Gastroesophageal sphincter (tissue), 4 donors: ENCODE measurements around the gene ZNF292. TPM values are rescaled to one million over a fixed set of nuclear protein-coding genes. Genes with fewer than 3 reads are reported as not detected.
"Not testable (repeated sequence)": the region's sequence is repeated elsewhere in the genome, so short reads cannot be mapped to it uniquely, and the experiment has no call there.

Experiments used
- ATAC-seq: fragments of 150-250 bp; one replicate; pipeline ENCODE4 v1.9.1; 2016; ENCODE audit warnings: mild to moderate bottlenecking, moderate library complexity
- H3K27ac ChIP-seq, 4 donors: fragments of 200-600 bp; sonication (generic) in 3 of 4; 1 replicate in 3 of 4; 2 replicates in 1 of 4; pipeline ENCODE4 v1.5.1; 2016 to 2019
- H3K27me3 ChIP-seq: fragments of 200-600 bp; sonication (generic); one replicate; pipeline ENCODE4 v1.5.1; 2019
- H3K36me3 ChIP-seq, 2 donors: fragments of 200-600 bp; sonication (generic); one replicate each; pipeline ENCODE4 v1.5.1; 2019; ENCODE audit warnings: control low read depth in 1 of 2
- H3K4me1 ChIP-seq, 3 donors: fragments of 200-600 bp; sonication (generic); 1 replicate in 2 of 3; 2 replicates in 1 of 3; pipeline ENCODE4 v1.5.1; 2016 to 2019; ENCODE audit warnings: control low read depth in 2 of 3
- H3K4me3 ChIP-seq, 2 donors: fragments of 200-600 bp; sonication (generic); one replicate each; pipeline ENCODE4 v1.5.1; 2019; ENCODE audit warnings: mild to moderate bottlenecking in 1 of 2, moderate library complexity in 1 of 2
- H3K9me3 ChIP-seq, 3 donors: fragments of 200-600 bp; sonication (generic); one replicate each; pipeline ENCODE4 v1.5.1; 2017 to 2019; ENCODE audit warnings: control low read depth in 2 of 3
- EP300 ChIP-seq: sonication (generic); formaldehyde crosslinking; IDR thresholded peaks from one replicate; pipeline ENCODE4 v1.6.1; 2017; ENCODE audit warnings: antibody characterized with exemption, mild to moderate bottlenecking
- POLR2A ChIP-seq, 2 donors: fragments of 450-650 bp; IDR thresholded peaks; one replicate each; pipeline ENCODE4 v1.6.1; 2017; ENCODE audit warnings: antibody characterized with exemption in 2 of 2, mild to moderate bottlenecking in 2 of 2, moderate library complexity in 1 of 2
- POLR2AphosphoS5 ChIP-seq: sonication (generic); formaldehyde crosslinking; IDR thresholded peaks from one replicate; pipeline ENCODE4 v1.6.1; 2017; ENCODE audit warnings: antibody characterized with exemption
- WGBS, 2 donors: methylation state at CpG; one replicate each; pipeline ENCODE4 v1.1.5; 2018; ENCODE audit warnings: low coverage in 1 of 2; 5-methylcytosine and 5-hydroxymethylcytosine counted together
- total RNA-seq, 4 donors: library from RNA; depleted of rRNA; stranded (reverse); fragments of >200 nt; gene quantifications; one replicate each; pipeline ENCODE4 v1.1.0, GENCODE V29; 2016
- TF ChIP-seq, protein P1 (sequence below), 4 experiments: fragments of 200-600 bp in 2 of 4; fragments of 450-650 bp in 2 of 4; sonication (generic) in 1 of 4; IDR thresholded peaks; one replicate each; pipeline ENCODE4 v1.5.1; 2017 to 2019; ENCODE audit warnings: antibody characterized with exemption in 4 of 4, mild to moderate bottlenecking in 2 of 4, moderate library complexity in 2 of 4

Gene ZNF292
- total RNA-seq, 4 donors from 2014 or later = 23.9 to 82.3 (median 54.5) TPM

DNA sequence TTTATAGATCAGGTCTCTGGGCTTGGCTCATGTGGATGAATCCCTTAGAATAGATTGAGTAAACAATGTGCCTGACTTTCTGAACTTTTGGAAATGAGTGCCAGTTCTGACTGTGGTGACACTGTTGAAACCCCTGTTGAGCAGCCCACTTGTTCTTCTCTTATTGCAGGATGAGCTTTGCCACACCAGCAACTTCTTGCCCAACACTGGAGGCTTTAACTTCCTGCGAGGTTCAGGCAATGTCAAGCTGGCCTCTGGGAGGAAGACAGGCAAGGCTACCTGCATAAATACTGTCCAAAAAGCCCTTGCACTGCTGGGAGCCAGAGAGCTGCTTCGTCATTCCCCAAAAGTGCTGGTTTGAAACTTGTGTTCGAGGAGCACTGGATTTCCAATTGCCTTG lies 134.2 kb downstream of the ZNF292 start:
- Histone ChIP-seq H3K4me1 (no peaks in the 10 kb centered on the region), H3K27me3 (no peaks in the 10 kb centered on the region), H3K9me3 (no peaks in the 10 kb centered on the region), H3K27ac (no peak overlapping the region), H3K4me3 (no peak overlapping the region), H3K36me3 (no peaks in the 10 kb centered on the region)
- ATAC-seq = no peak
- WGBS, 2 donors = 82 to 100% methylated on average over 2 of the region's 3 CpGs
- TF ChIP-seq POLR2A (IDR thresholded peaks at IDR 0.05) = no peak
- TF ChIP-seq, protein P1, sequence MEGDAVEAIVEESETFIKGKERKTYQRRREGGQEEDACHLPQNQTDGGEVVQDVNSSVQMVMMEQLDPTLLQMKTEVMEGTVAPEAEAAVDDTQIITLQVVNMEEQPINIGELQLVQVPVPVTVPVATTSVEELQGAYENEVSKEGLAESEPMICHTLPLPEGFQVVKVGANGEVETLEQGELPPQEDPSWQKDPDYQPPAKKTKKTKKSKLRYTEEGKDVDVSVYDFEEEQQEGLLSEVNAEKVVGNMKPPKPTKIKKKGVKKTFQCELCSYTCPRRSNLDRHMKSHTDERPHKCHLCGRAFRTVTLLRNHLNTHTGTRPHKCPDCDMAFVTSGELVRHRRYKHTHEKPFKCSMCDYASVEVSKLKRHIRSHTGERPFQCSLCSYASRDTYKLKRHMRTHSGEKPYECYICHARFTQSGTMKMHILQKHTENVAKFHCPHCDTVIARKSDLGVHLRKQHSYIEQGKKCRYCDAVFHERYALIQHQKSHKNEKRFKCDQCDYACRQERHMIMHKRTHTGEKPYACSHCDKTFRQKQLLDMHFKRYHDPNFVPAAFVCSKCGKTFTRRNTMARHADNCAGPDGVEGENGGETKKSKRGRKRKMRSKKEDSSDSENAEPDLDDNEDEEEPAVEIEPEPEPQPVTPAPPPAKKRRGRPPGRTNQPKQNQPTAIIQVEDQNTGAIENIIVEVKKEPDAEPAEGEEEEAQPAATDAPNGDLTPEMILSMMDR (IDR thresholded peaks at IDR 0.05) = no peak
- no peak for TF ChIP-seq POLR2AphosphoS5
- TF ChIP-seq EP300 = no peak

DNA sequence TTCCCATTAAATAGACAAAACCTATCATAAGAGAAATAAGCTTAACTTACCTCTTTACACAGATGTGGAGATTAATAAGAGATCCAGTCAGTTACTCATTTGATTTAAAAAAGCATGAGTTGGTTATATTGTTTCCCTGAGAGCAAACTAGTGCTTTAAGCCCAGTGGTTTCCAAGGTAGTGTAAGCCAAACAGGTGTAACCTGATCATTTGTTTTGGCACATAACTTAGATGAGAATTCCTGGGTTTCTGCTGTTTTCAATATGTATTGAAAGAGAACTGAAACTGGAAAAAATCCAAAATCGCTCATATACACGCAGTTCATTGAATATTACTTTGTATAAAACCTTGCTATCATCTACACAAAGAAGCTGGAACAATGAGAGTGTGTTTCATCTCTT lies 136.5 kb downstream of the ZNF292 start:
- TF ChIP-seq POLR2AphosphoS5 (no peak), POLR2A (IDR thresholded peaks at IDR 0.05) (no peak), EP300 (no peak)
- TF ChIP-seq, protein P1 (IDR thresholded peaks at IDR 0.05) = no peak
- 83 to 86% methylated on average over 2 of the region's 2 CpGs for WGBS, 2 donors
- Histone ChIP-seq H3K4me3 (no peak overlapping the region), H3K9me3 (no peaks in the 10 kb centered on the region), H3K4me1 (no peaks in the 10 kb centered on the region), H3K36me3 (no peaks in the 10 kb centered on the region), H3K27me3 (no peaks in the 10 kb centered on the region), H3K27ac (no peak overlapping the region)
- ATAC-seq = no peak

DNA sequence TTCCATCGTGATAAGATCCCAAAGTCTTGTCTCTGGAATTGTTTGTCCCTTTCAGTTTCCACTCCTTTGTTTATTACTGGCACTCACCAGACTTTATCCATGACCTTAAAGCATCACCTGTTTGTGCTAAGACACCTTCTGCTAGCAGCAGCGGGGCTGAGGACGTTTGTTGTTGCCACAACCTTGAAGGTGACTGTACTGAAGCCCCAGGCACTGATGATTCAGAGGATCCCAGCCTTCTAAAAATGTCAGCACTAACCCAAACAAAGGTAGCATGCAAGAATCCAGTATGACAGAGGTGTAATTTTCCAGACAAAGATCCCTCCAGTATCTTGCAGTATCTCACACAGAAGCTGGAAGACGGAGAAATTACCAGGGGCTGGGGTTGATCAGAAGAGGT lies 138.2 kb downstream of the ZNF292 start:
- TF ChIP-seq EP300 (no peak), POLR2A (IDR thresholded peaks at IDR 0.05) (no peak), POLR2AphosphoS5 (no peak)
- TF ChIP-seq, protein P1 (IDR thresholded peaks at IDR 0.05) = no peak
- no peaks in the 10 kb centered on the region for H3K4me1 ChIP-seq
- no peaks in the 10 kb centered on the region for H3K36me3 ChIP-seq
- H3K4me3 ChIP-seq = no peak overlapping the region
- H3K27ac ChIP-seq = no peak overlapping the region
- no peaks in the 10 kb centered on the region for H3K9me3 ChIP-seq
- WGBS, 2 donors = 74 to 80% methylated on average over 2 to 4 of the region's 4 CpGs
- no peak for ATAC-seq
- H3K27me3 ChIP-seq = no peaks in the 10 kb centered on the region

DNA sequence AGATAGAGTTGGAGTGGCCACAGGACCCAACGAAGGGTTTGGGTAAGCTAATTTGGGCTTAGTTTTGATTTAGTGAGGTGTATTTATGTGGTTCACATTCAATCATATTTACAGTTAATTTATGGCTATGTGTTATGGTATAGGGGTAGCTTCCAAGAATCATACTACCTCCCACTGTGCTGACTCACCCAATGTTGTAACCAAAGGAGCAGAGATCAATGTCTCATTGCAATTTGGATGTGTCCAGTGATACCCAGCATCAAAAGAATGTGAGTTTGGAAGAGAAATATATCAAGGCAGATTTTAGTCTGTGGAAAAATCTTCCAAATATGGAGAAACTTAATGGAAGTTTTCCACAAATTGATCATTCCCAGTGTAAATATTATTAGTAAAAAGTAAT lies 141.8 kb downstream of the ZNF292 start:
- ATAC-seq = no peak
- Histone ChIP-seq H3K9me3 (peaks cover 0 to 8% (median 0%) of the 10 kb centered on the region in 3 donors), H3K4me1 (no peaks in the 10 kb centered on the region), H3K27ac (no peak overlapping the region), H3K4me3 (no peak overlapping the region), H3K27me3 (peaks cover 16% of the 10 kb centered on the region), H3K36me3 (no peaks in the 10 kb centered on the region)
- 18 to 60% methylated on average over 1 of the region's 1 CpG for WGBS, 2 donors
- TF ChIP-seq, protein P1 (IDR thresholded peaks at IDR 0.05) = no peak
- TF ChIP-seq POLR2A (IDR thresholded peaks at IDR 0.05) (no peak), POLR2AphosphoS5 (no peak), EP300 (no peak)

DNA sequence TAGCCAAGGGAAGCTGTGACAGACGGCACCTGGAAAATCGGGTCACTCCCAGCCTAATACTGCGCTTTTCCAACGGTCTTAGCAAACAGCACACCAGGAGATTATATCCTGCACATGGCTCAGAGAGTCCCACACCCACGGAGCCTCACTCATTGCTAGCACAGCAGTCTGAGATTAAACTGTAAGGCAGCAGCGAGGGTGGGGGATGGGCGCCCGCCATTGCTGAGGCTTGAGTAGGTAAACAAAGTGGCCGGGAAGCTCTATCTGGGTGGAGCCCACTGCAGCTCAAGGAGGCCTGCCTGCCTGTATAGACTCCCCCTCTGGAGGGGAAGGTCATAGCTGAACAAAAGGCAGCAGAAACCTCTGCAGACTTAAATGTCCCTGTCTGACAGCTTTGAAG lies 145.9 kb downstream of the ZNF292 start:
- H3K27ac ChIP-seq, ATAC-seq, H3K36me3 ChIP-seq, H3K4me1 ChIP-seq, H3K4me3 ChIP-seq: not testable (repeated sequence)
- Histone ChIP-seq H3K27me3 (peaks cover 16% of the 10 kb centered on the region), H3K9me3 (peaks cover 0 to 11% (median 0%) of the 10 kb centered on the region in 3 donors)
- no CpG with 5 or more reads among the region's 9 CpGs for WGBS, 2 donors
